Thymus (tissue), 11 donors: ENCODE results near the gene CBX8. TPM values are rescaled to one million over a fixed set of nuclear protein-coding genes. Genes with fewer than 3 reads are reported as not detected.

Source experiments
- DNase-seq, 9 donors: peaks; one replicate each; pipeline ENCODE4 v3.0.0-alpha.2; 2013; ENCODE audit warnings: low spot score in 9 of 9, low read depth in 6 of 9, missing footprints in 1 of 9
- H3K27ac ChIP-seq, 2 donors: one replicate each; pipeline ENCODE4 v1.5.1; 2013; ENCODE audit warnings: control low read depth in 1 of 2, low read depth in 1 of 2, low read length in 1 of 2, mild to moderate bottlenecking in 1 of 2, moderate library complexity in 1 of 2
- H3K27me3 ChIP-seq, 2 donors: one replicate each; pipeline ENCODE4 v1.5.1; 2013; ENCODE audit warnings: low read length in 1 of 2; ENCODE audit not compliant: control insufficient read depth in 2 of 2, insufficient read depth in 1 of 2
- H3K36me3 ChIP-seq, 2 donors: one replicate each; pipeline ENCODE4 v1.5.1; 2013; ENCODE audit warnings: low read length in 1 of 2, mild to moderate bottlenecking in 1 of 2, moderate library complexity in 1 of 2; ENCODE audit not compliant: control insufficient read depth in 2 of 2, insufficient read depth in 2 of 2
- H3K4me1 ChIP-seq, 2 donors: one replicate each; pipeline ENCODE4 v1.5.1; 2013; ENCODE audit warnings: low read length in 2 of 2; ENCODE audit not compliant: control insufficient read depth in 2 of 2, insufficient read depth in 2 of 2
- H3K4me3 ChIP-seq, 2 donors: one replicate each; pipeline ENCODE4 v1.5.1; 2013; ENCODE audit warnings: low read length in 2 of 2, control low read depth in 1 of 2, mild to moderate bottlenecking in 1 of 2
- H3K9me3 ChIP-seq, 2 donors: one replicate each; pipeline ENCODE4 v1.5.1; 2013; ENCODE audit warnings: low read length in 1 of 2, mild to moderate bottlenecking in 1 of 2; ENCODE audit not compliant: control insufficient read depth in 2 of 2, insufficient read depth in 1 of 2
- WGBS: extraction: QIAGEN DNeasy Blood & Tissue Kit; methylation state at CpG from one replicate; pipeline ENCODE4 v1.1.7; 2013; 5-methylcytosine and 5-hydroxymethylcytosine counted together
- polyA plus RNA-seq: library from polyadenylated mRNA; stranded (reverse); fragments of 200-250 nt; gene quantifications from one replicate; pipeline ENCODE4 v1.2.3, GENCODE V29; 2013
- total RNA-seq: library from RNA; stranded (reverse); fragments of 120-200 nt; gene quantifications from one replicate; pipeline ENCODE4 v1.2.4, GENCODE V29; 2013
- donor health status: healthy.

CBX8 gene
- total and polyA plus RNA-seq, 2 donors: 7.4 to 12.8 TPM

DNA sequence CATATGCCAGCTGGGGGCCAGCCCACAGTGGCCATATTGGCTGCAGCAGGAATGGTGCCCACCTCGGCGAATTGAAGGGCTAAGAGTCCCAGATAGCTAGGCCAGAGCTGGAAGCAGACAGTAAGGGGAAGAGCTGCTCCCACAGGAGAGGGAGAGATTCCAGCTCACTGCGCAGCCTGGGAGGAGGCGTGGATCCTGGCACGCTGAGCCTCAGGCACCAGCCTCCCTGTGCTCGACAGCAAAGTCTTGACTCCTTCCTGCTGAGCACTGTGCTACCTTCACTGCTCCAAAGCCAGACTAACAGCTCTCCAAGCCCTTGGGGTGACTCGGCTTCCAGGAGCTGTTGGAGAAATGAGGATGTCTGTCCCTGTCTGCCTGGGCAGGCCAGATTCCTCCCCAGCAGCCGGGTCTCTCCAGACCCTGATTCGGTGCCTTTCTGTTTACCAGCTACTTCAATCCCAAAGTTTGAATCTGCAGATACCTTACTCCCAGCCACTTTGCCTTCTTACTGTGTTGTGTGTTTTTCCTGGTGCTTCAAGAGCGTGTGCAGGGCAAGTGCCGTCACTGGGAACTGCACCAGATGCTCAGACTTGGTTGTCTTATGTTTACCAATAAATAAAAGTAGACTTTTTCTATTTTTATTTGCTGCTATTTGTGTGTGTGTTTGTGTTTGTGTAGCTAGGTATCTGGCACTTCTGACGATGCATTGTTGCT, 9.8 kb downstream of the CBX8 start:
- H3K9me3 ChIP-seq: peaks cover 0 to 30% of the 10 kb centered on the region in 2 donors
- DNase-seq: no peak
- no peak overlapping the region for H3K27ac ChIP-seq
- H3K4me3 ChIP-seq: no peak overlapping the region
- peaks cover 0 to 35% of the 10 kb centered on the region in 2 donors for H3K4me1 ChIP-seq
- H3K27me3 ChIP-seq: peaks cover 51 to 60% of the 10 kb centered on the region in 2 donors
- 97% methylated on average over 12 of the region's 12 CpGs for WGBS
- peaks cover 26 to 39% of the 10 kb centered on the region in 2 donors for H3K36me3 ChIP-seq

DNA sequence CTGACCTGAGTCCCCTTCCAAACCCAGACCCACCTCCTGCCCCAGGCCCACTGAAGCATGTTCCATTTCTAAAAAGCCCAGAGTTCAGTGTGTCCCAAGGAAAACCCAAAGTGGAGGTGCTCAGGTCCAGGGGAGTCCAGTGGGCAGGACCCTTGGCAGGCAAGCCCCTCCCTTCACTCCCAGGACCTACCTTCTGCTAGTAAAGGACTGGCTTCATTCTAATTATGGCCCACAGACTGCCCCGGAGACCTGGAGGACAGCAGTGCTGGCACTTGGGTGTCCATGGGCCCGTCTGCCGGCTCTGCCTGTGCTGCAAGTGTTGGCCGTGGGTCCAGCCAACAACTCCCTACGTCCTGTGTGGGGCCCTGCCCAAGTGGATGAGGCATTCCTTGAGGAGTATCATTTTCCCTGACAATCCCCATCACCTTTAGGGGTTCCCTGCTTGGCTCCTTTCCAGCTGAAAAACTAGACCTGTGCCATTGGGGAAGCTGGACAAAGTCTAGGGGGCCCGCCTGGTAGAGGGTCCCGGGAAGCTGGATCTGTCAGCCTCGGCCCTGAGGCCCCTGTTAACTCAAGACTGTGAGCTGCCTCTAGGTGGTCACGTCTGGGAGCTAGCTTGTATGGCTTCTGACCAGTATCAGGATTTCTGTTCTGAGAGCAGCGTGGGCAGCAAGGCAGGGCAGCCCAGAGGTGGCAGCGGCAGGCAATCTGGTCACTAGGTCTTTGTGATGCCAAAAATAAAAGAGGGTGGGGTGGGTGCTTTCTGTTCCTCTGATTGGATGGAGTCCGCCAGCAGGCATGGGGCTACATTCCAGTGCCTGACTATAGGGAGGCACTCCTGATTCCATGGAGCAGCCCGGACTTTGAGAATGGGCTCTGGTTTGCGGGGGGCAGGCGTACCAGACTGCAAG, 10.7 kb downstream of the CBX8 start:
- DNase-seq: no peak
- Histone ChIP-seq H3K4me3 (no peak overlapping the region), H3K9me3 (peaks cover 0 to 23% of the 10 kb centered on the region in 2 donors), H3K4me1 (peaks cover 8 to 36% of the 10 kb centered on the region in 2 donors), H3K36me3 (peaks cover 26 to 45% of the 10 kb centered on the region in 2 donors), H3K27ac (no peak overlapping the region), H3K27me3 (peaks cover 42 to 50% of the 10 kb centered on the region in 2 donors)
- 98% methylated on average over 15 of the region's 15 CpGs for WGBS

DNA sequence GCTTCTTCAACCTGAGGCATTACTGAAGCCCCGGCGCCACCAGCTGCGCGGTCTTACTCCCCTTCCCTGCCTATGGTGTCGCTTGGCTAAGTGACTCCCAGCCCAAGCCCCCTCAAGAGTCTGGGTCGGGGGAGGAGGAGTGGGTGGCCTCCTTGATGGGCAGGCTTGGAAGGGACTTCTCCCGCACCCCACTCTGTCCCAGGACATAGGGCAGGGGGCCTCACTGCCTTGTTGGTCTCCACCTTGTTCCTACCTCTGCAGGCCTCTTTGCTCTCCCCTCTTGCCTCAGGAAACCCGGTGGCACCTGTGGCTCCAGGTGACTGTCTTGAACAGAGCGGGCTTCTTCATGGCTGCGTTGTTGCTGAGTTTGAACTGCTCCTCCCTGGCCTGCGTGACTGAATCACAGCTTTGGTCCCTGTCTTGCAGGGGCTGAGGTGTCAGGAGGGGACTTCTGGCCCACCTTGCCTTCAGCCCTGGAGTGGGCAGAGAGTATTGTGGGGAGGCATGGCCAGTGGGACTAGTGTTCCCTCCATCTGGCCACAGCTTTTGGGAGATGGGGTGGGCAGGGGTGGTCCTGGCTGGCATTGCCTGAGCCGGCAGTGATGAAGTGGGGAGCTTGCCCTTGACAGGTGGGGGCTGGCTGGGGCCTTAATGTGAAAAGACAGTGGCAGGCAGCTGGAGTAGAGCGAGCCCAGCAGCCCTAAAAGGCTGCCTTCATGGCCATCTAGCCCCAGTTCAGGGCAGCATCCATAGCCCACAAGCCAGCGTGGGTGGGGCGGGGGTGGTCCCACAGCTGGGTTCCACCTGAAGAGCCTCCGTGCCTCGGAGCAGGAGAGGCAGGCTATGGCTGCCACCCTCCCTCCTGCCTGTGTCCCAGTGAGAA, 11.6 kb downstream of the CBX8 start:
- peaks cover 33 to 41% of the 10 kb centered on the region in 2 donors for H3K27me3 ChIP-seq
- no peak for DNase-seq

DNA sequence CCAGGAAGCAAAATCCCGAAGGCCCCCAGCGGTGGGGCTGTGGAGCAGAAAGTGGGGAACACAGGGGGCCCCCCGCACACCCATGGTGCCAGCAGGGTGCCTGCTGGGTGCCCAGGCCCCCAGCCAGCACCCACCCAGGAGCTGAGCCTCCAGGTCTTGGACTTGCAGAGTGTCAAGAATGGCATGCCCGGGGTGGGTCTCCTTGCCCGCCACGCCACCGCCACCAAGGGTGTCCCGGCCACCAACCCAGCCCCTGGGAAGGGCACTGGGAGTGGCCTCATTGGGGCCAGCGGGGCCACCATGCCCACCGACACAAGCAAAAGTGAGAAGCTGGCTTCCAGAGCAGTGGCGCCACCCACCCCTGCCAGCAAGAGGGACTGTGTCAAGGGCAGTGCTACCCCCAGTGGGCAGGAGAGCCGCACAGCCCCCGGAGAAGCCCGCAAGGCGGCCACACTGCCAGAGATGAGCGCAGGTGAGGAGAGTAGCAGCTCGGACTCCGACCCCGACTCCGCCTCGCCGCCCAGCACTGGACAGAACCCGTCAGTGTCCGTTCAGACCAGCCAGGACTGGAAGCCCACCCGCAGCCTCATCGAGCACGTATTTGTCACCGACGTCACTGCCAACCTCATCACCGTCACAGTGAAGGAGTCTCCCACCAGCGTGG, 12.4 kb downstream of the CBX8 start:
- Histone ChIP-seq H3K27me3 (peaks cover 25 to 34% of the 10 kb centered on the region in 2 donors), H3K9me3 (peaks cover 0 to 7% of the 10 kb centered on the region in 2 donors), H3K4me3 (no peak overlapping the region), H3K27ac (no peak overlapping the region), H3K36me3 (peaks cover 26 to 47% of the 10 kb centered on the region in 2 donors), H3K4me1 (peaks cover 20 to 37% of the 10 kb centered on the region in 2 donors)
- 97% methylated on average over 31 of the region's 31 CpGs for WGBS
- no peak for DNase-seq

More for the DNA sequence above, 11.6 kb downstream of the CBX8 start:
- no peak overlapping the region for H3K4me3 ChIP-seq
- no peak overlapping the region for H3K27ac ChIP-seq
- H3K4me1 ChIP-seq: peaks cover 13 to 36% of the 10 kb centered on the region in 2 donors
- H3K9me3 ChIP-seq: peaks cover 0 to 15% of the 10 kb centered on the region in 2 donors
- H3K36me3 ChIP-seq: peaks cover 26 to 45% of the 10 kb centered on the region in 2 donors
- WGBS: 98% methylated on average over 17 of the region's 17 CpGs

DNA sequence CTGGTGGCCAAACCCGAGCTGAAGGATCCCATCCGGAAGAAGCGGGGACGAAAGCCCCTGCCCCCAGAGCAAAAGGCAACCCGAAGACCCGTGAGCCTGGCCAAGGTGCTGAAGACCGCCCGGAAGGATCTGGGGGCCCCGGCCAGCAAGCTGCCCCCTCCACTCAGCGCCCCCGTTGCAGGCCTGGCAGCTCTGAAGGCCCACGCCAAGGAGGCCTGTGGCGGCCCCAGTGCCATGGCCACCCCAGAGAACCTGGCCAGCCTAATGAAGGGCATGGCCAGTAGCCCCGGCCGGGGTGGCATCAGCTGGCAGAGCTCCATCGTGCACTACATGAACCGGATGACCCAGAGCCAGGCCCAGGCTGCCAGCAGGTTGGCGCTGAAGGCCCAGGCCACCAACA, 13.0 kb downstream of the CBX8 start:
- peaks cover 20 to 32% of the 10 kb centered on the region in 2 donors for H3K27me3 ChIP-seq

DNA sequence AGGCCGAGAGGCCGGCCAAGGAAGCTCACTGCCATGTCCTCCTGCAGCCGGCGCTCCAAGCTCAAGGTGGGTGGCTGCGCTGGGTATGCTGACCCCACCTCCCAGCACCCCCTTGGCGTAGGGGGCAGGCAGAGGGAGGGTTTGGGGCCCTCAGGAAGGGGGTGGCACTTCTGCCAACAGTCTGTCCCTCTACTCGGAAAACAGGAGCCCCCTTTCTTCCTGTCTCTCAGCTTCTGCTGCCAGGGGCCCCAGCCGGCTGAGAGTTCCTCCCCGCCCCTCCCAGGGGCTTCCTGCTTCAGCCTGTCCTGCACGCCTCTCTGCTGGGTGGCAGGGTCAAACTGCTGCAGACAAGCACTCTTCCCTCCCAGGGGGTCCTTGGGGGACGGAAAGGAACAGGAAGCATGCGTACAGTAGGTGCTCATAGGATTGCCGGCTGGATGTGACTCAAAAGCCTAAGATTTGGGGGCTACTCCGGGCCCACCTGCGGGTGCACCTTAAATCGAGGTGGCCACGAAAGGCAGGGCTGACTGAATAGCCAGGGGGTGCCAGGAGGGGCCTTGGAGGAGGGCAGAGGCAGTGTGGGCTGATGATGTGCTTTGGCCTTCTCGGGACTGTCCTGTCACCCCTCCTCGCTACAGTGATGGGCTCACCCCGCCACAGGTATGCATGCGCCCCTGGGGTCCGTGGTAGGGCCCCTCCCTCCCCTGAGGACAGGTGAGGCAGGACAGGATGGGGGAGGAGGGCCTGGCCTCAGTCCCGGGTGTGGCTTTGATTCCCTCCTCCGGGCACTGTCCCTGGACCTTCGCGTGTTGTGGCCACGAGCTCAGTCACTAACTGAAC, 14.9 kb downstream of the CBX8 start:
- peaks cover 26 to 47% of the 10 kb centered on the region in 2 donors for H3K36me3 ChIP-seq
- peak in 1 of 9 donors; percentile 63 for DNase-seq
- H3K27ac ChIP-seq: peak overlapping the region in 1 of 2 donors; percentile 80
- H3K4me3 ChIP-seq: peak overlapping the region in 1 of 2 donors; percentile 28
- peaks cover 6 to 23% of the 10 kb centered on the region in 2 donors for H3K27me3 ChIP-seq
- peaks cover 0 to 5% of the 10 kb centered on the region in 2 donors for H3K9me3 ChIP-seq
- H3K4me1 ChIP-seq: peaks cover 33 to 47% of the 10 kb centered on the region in 2 donors
- WGBS: 47% methylated on average over 27 of the region's 27 CpGs

More for the DNA sequence above, 13.0 kb downstream of the CBX8 start:
- Histone ChIP-seq H3K4me1 (peaks cover 26 to 38% of the 10 kb centered on the region in 2 donors), H3K36me3 (peaks cover 26 to 47% of the 10 kb centered on the region in 2 donors), H3K4me3 (no peak overlapping the region), H3K27ac (no peak overlapping the region), H3K9me3 (peaks cover 0 to 5% of the 10 kb centered on the region in 2 donors)
- WGBS: 98% methylated on average over 18 of the region's 18 CpGs
- no peak for DNase-seq

DNA sequence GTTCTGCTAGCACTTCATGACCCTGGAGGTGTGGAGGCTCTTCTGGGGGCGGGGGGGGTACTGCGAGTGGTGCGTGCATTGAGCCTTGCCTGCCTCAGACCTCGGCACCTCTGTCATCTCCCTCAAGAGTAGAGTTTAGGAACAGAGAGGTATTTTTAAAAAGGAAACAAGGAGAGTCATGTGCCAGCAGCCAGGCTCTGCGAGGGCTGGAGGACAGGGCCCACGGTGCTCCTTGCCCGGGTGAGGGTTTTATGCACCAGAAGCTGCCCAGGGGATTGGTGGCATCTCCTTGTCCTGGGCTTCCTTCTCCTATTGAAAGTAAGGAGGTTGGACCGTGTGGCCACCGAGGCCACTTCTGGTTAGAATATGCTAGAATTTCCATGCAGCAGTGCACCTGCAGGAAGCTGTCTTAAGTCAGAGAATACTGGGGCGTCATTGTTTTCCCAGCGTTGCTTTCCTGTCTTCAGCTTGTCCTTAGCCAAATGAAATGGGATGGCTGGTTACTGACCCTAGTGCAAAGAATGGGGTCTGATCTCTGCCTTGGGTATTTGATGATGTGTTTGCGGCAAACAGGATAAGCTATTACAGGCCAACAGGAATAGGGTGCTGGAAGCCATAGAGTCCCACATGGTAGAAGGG, 15.7 kb downstream of the CBX8 start:
- H3K36me3 ChIP-seq: peaks cover 26 to 47% of the 10 kb centered on the region in 2 donors
- H3K27me3 ChIP-seq: peaks cover 12 to 18% of the 10 kb centered on the region in 2 donors
- 36% methylated on average over 12 of the region's 12 CpGs for WGBS
- H3K4me3 ChIP-seq: peak overlapping the region in 1 of 2 donors; percentile 28
- DNase-seq: peak in 1 of 9 donors; percentile 63
- H3K4me1 ChIP-seq: peaks cover 35 to 48% of the 10 kb centered on the region in 2 donors
- H3K27ac ChIP-seq: peak overlapping the region in 1 of 2 donors; percentile 80
- H3K9me3 ChIP-seq: peaks cover 0 to 5% of the 10 kb centered on the region in 2 donors
